Spleen (tissue), 7 donors: ENCODE results near the gene GHRH.

Source experiments
- CTCF ChIP-seq, 11 experiments: fragments of 200-600 bp in 7 of 11; fragments of 450-650 bp in 4 of 11; sonication (generic) in 4 of 11; IDR thresholded peaks in 8 of 11; conservative IDR thresholded peaks in 3 of 11; 1 replicate in 7 of 11; 2 replicates in 4 of 11; pipeline versions ENCODE4 v1.4.0 to v1.8.0; 2016 to 2021; ENCODE audit warnings: antibody characterized with exemption in 11 of 11, inconsistent platforms in 4 of 11, mild to moderate bottlenecking in 1 of 11
- POLR2A ChIP-seq, 3 donors: fragments of 450-650 bp; IDR thresholded peaks; one replicate each; pipeline ENCODE4 v1.5.1; 2017; ENCODE audit warnings: antibody characterized with exemption in 3 of 3, mild to moderate bottlenecking in 1 of 3
- POLR2AphosphoS5 ChIP-seq, 3 donors: sonication (generic); formaldehyde crosslinking; IDR thresholded peaks; one replicate each; pipeline ENCODE4 v1.5.1; 2017; ENCODE audit warnings: antibody characterized with exemption in 3 of 3
- donor health status: DM: no; HTN: no; CAD: no; lungs with moderate emphysema.
- donor health status: DM: no; HTN: no; CAD: no.
- donor health status: DM: no; HTN: no; CAD: no.

- no peak for TF ChIP-seq POLR2AphosphoS5 (IDR thresholded peaks at IDR 0.05)
- no peak for TF ChIP-seq POLR2A (IDR thresholded peaks at IDR 0.05)
- TF ChIP-seq CTCF (IDR thresholded peaks at IDR 0.05 in 8 of 11, conservative IDR thresholded peaks at IDR 0.05 in 3 of 11), result no peak
Measured at GRCh38 chr20:37230200-37230599, 31.4 kb downstream of the GHRH start.
